GM21825 (cell line): Measurements from ENCODE around the gene MBNL1.

Experiments
- ATAC-seq: cut with Tn5 transposase; IDR thresholded peaks from one replicate; pipeline ENCODE4 v1.9.1; 2021; ENCODE audit warnings: mild to moderate bottlenecking, moderate library complexity; ENCODE audit not compliant: unreplicated experiment

Gene MBNL1

GRCh38 chr3:152470095-152470494, 201.4 kb downstream of the MBNL1 start:
- no peak for ATAC-seq

GRCh38 chr3:152470893-152471292, 202.2 kb downstream of the MBNL1 start:
- ATAC-seq = no peak

- ATAC-seq = peak; percentile 64
Observed at GRCh38 chr3:152471814-152472671, 203.3 kb downstream of the MBNL1 start.

GRCh38 chr3:152472672-152472954, 203.9 kb downstream of the MBNL1 start:
- no peak for ATAC-seq

- ATAC-seq = peak; percentile 47
Observed at GRCh38 chr3:152474585-152474984, 205.9 kb downstream of the MBNL1 start.

- no peak for ATAC-seq
Observed at GRCh38 chr3:152477422-152477821, 208.7 kb downstream of the MBNL1 start.

- peak; percentile 76 for ATAC-seq
Observed at GRCh38 chr3:152480282-152480953, 211.7 kb downstream of the MBNL1 start.

GRCh38 chr3:152486364-152486763, 217.6 kb downstream of the MBNL1 start:
- no peak for ATAC-seq

- no peak for ATAC-seq
Observed at GRCh38 chr3:152488449-152488848, 219.7 kb downstream of the MBNL1 start.

- ATAC-seq = peak; percentile 48
Observed at GRCh38 chr3:152491922-152492321, 223.2 kb downstream of the MBNL1 start.

GRCh38 chr3:152496286-152496685, 227.6 kb downstream of the MBNL1 start:
- ATAC-seq = peak; percentile 17

- peak; percentile 63 for ATAC-seq
Observed at GRCh38 chr3:152496716-152497115, 228.0 kb downstream of the MBNL1 start.

GRCh38 chr3:152497457-152497856, 228.7 kb downstream of the MBNL1 start:
- ATAC-seq = no peak

- no peak for ATAC-seq
Observed at GRCh38 chr3:152497890-152498289, 229.2 kb downstream of the MBNL1 start.

GRCh38 chr3:152499791-152500385, 231.2 kb downstream of the MBNL1 start:
- ATAC-seq = no peak

GRCh38 chr3:152505926-152506325, 237.2 kb downstream of the MBNL1 start:
- peak; percentile 92 for ATAC-seq

- ATAC-seq = no peak
Observed at GRCh38 chr3:152508705-152509104, 240.0 kb downstream of the MBNL1 start.

GRCh38 chr3:152511904-152512303, 243.2 kb downstream of the MBNL1 start:
- peak; percentile 74 for ATAC-seq

- ATAC-seq = no peak
Observed at GRCh38 chr3:152513301-152513960, 244.7 kb downstream of the MBNL1 start.
